Neutrophil (primary cell): Measurements from ENCODE around the gene STT3B.

Experiments
- H3K27ac ChIP-seq: fragments of 200-600 bp; sonication (generic); 2 replicates; pipeline ENCODE4 v1.5.1; 2016; ENCODE audit warnings: mild to moderate bottlenecking, moderate library complexity
- H3K27me3 ChIP-seq: fragments of 200-600 bp; sonication (generic); 2 replicates; pipeline ENCODE4 v1.6.0; 2016; ENCODE audit warnings: mild to moderate bottlenecking
- H3K36me3 ChIP-seq: fragments of 200-600 bp; sonication (generic); 2 replicates; pipeline ENCODE4 v1.5.1; 2017
- H3K4me1 ChIP-seq, 2 experiments: fragments of 200-600 bp in 1 of 2; sonication (generic) in 1 of 2; 1 replicate in 1 of 2; 2 replicates in 1 of 2; pipeline versions ENCODE4 v1.5.1 to v1.6.1; 2013 to 2016; ENCODE audit warnings: low read depth in 1 of 2, low read length in 1 of 2, mild to moderate bottlenecking in 1 of 2, moderate library complexity in 1 of 2; ENCODE audit not compliant: control insufficient read depth in 1 of 2, insufficient read depth in 1 of 2
- H3K4me3 ChIP-seq, 2 experiments: fragments of 200-600 bp in 1 of 2; sonication (generic) in 1 of 2; 1 replicate in 1 of 2; 2 replicates in 1 of 2; pipeline ENCODE4 v1.5.1; 2013 to 2016; ENCODE audit warnings: low read depth in 1 of 2, low read length in 1 of 2, mild to moderate bottlenecking in 1 of 2, moderate library complexity in 1 of 2
- H3K9me3 ChIP-seq: fragments of 200-600 bp; sonication (generic); 2 replicates; pipeline ENCODE4 v1.5.1; 2016
- TF ChIP-seq, protein P1 (sequence below): fragments of 200-600 bp; sonication (generic); IDR thresholded peaks from 2 replicates; pipeline ENCODE4 v1.5.1; 2016; ENCODE audit warnings: antibody characterized with exemption

STT3B gene

DNA sequence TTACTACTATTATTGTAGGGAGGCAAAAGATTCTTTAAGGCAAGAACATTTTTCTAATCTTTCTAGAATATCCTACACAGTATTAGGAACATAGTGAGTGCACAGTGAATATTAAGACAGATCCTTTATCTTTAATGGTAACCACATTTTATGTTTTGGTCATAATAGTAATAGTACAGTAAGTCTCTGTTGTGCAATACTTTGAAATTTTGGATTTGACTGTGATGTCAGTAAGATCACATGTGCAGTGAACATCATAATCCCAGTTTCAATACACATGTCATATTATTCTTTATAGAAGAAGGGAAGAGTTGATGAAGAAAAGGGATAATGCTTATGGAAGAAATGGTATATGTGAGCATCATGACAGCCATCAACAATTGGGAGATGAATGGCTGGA lies 10.7 kb downstream of the STT3B start:
- Histone ChIP-seq H3K36me3 (no peaks in the 10 kb centered on the region), H3K27me3 (no peaks in the 10 kb centered on the region), H3K9me3 (no peaks in the 10 kb centered on the region), H3K4me1 (peaks cover 89 to 91% of the 10 kb centered on the region in 2 experiments), H3K27ac (peak overlapping the region; percentile 74), H3K4me3 (no peak overlapping the region)
- TF ChIP-seq, protein P1, sequence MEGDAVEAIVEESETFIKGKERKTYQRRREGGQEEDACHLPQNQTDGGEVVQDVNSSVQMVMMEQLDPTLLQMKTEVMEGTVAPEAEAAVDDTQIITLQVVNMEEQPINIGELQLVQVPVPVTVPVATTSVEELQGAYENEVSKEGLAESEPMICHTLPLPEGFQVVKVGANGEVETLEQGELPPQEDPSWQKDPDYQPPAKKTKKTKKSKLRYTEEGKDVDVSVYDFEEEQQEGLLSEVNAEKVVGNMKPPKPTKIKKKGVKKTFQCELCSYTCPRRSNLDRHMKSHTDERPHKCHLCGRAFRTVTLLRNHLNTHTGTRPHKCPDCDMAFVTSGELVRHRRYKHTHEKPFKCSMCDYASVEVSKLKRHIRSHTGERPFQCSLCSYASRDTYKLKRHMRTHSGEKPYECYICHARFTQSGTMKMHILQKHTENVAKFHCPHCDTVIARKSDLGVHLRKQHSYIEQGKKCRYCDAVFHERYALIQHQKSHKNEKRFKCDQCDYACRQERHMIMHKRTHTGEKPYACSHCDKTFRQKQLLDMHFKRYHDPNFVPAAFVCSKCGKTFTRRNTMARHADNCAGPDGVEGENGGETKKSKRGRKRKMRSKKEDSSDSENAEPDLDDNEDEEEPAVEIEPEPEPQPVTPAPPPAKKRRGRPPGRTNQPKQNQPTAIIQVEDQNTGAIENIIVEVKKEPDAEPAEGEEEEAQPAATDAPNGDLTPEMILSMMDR = no peak

DNA sequence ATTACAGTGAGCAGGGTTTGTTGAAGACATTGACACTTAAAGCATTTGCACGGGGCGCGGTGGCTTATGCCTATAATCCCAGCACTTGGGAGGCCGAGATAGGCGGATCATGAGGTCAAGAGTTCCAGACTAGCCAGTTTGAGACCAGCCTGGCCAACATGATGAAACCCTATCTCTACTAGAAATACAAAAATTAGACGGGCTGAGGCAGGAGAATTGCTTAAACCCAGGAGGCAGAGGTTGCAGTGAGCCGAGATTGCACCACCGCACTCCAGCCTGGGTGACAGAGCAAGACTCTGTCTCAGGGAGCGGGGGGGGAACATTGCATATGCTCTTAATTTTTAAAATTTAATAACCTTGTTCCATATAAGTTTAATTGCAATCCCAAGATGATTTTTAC lies 11.9 kb downstream of the STT3B start:
- TF ChIP-seq, protein P1 = no peak
- H3K27ac ChIP-seq = peak overlapping the region; percentile 74
- H3K27me3 ChIP-seq = no peaks in the 10 kb centered on the region
- peaks cover 90 to 96% of the 10 kb centered on the region in 2 experiments for H3K4me1 ChIP-seq
- H3K9me3 ChIP-seq = no peaks in the 10 kb centered on the region
- peak overlapping the region in 1 of 2 experiments; percentile 29 for H3K4me3 ChIP-seq
- no peaks in the 10 kb centered on the region for H3K36me3 ChIP-seq

DNA sequence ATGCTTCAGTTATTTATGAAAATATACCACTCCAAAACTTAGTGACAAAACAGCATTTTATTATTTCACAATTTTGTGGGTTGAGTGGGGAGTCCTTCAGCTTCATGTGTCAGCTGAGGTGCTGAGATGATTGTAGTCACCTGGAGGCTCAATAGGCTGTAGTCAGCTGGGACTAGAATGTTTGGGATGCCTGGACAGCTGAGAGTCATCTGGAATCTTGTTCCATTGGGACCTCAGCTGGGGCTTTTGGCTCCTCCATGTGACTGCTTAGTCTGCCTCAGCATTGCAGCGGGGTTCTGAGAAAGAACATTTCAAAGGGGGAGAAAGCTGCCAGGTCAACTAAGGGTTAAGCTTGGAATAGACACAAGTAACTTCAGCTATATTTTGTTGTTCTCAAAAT lies 13.4 kb downstream of the STT3B start:
- TF ChIP-seq, protein P1 = no peak
- H3K4me3 ChIP-seq = no peak overlapping the region
- H3K27ac ChIP-seq = peak overlapping the region; percentile 77
- no peaks in the 10 kb centered on the region for H3K27me3 ChIP-seq
- no peaks in the 10 kb centered on the region for H3K9me3 ChIP-seq
- no peaks in the 10 kb centered on the region for H3K36me3 ChIP-seq
- H3K4me1 ChIP-seq = peaks cover 81 to 87% of the 10 kb centered on the region in 2 experiments

DNA sequence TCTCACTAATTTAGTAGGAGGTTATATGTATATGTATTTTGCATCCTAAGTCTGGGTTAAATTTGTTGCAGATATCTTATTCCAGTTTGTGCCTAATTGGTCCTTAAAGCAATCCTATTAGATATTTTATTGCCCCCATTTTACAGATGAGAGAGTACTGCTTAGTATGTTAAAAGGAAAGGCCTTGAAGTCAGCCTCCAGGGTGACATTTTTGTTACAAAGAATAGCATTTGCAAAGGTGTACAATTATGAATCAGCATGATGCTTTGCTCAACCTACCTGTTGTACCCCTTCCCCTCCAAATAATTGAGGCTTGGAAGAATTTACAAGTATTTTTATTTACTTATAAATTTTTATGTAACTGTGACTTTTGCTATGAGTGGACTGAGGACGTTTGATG lies 14.0 kb downstream of the STT3B start:
- peaks cover 75 to 88% of the 10 kb centered on the region in 2 experiments for H3K4me1 ChIP-seq

DNA sequence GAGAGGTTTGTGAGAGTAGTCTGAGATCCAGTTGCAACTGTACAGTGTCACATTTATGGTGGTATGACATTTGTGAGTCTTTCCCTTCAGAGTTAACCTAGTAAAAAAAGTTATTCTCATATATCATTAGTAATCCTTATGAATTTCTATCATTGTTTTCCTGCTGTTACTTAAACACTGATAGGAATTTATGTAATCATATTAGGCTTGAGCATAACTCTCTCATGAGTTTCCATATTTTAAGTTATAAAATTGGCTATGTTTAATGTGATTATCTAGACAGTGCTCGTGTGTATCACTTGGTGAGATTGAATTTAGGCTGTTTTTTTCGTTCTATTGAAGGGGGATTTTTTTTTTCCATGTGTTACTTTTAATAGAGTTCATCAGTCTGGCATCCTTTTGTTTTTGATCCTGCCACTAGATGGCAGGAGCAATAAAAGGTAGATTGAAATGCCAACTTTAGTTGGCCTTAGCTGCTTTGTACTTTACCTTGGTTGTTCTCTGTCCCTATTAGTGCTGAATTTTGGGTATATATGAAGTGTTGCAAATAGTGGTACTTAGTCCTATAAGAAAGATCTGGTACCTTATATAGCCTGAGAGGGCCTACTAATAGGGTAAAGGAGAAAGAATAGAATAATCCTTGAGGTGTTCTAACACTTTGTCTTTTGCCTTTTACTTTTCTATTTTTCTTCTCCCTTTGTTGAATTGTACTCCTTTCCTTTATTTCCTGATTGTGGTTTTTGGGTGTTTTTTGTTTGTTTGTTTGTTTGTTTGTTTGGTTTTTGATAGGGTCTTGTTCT lies 17.9 kb downstream of the STT3B start:
- Histone ChIP-seq H3K27me3 (no peaks in the 10 kb centered on the region), H3K9me3 (no peaks in the 10 kb centered on the region), H3K4me1 (peaks cover 37 to 53% of the 10 kb centered on the region in 2 experiments), H3K4me3 (no peak overlapping the region), H3K36me3 (no peaks in the 10 kb centered on the region), H3K27ac (no peak overlapping the region)
- TF ChIP-seq, protein P1 = peak; percentile 44

More for the DNA sequence above, 14.0 kb downstream of the STT3B start:
- H3K27ac ChIP-seq = peak overlapping the region; percentile 77
- TF ChIP-seq, protein P1 = no peak
- no peak overlapping the region for H3K4me3 ChIP-seq
- no peaks in the 10 kb centered on the region for H3K36me3 ChIP-seq
- no peaks in the 10 kb centered on the region for H3K27me3 ChIP-seq
- no peaks in the 10 kb centered on the region for H3K9me3 ChIP-seq
